Stimulated activated CD4-positive, alpha-beta T cell treated with anti-CD3 and anti-CD28 coated beads, Interleukin-12 subunit alpha, Interleukin-12 subunit beta, amount 100 ng/mL, for 24 hours (primary cell): ENCODE measurements around the gene PNPLA8.
"Not testable (repeated sequence)": the region's sequence is repeated elsewhere in the genome, so short reads cannot be mapped to it uniquely, and the experiment has no call there.

Source experiments
- DNase-seq, 2 experiments: peaks; one replicate each; pipeline ENCODE4 v3.0.0-alpha.2; 2020; ENCODE audit warnings: low read depth in 2 of 2

Gene PNPLA8, protein sequence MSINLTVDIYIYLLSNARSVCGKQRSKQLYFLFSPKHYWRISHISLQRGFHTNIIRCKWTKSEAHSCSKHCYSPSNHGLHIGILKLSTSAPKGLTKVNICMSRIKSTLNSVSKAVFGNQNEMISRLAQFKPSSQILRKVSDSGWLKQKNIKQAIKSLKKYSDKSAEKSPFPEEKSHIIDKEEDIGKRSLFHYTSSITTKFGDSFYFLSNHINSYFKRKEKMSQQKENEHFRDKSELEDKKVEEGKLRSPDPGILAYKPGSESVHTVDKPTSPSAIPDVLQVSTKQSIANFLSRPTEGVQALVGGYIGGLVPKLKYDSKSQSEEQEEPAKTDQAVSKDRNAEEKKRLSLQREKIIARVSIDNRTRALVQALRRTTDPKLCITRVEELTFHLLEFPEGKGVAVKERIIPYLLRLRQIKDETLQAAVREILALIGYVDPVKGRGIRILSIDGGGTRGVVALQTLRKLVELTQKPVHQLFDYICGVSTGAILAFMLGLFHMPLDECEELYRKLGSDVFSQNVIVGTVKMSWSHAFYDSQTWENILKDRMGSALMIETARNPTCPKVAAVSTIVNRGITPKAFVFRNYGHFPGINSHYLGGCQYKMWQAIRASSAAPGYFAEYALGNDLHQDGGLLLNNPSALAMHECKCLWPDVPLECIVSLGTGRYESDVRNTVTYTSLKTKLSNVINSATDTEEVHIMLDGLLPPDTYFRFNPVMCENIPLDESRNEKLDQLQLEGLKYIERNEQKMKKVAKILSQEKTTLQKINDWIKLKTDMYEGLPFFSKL

DNA sequence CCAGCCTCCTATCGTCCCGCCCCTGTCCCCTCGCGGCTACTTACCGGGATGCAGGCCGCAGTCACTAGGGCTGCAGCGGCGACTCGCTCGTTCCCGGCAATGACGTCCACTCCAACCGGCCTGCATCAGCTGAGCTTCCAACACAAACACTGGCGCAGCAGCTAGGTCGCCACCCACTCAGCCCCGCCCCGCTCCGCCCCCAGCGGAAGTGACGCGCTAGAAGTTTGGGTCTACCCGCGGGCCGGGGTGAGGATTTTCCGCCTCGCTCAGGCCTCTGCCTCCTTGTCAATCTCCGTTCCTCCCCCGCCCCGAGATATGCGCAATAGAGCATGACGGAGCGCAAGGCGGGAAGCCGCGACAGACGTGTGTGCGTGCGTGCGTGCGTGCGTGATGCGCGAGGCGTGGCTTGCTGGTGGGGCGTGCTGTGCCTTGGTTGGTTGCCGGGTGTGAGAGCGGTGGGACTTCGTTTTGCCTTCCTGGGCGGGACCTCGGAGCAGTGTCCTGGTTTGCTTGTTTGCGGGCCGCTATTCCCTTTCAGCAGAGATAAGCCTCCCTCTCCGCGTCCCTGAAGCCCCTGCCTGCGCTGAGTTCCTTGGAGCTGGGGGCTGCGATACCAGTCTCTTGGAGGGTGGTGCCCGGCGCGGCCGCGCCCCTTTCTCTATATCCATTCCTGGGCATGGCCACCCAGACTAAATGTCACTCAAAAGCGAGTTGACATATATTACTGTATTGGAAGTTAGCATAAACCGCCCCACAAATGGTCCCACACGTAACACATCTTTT lies at the start of gene PNPLA8:
Gene PNPLA8, minus strand, starts transcription at position 151 of the 783 bp plus-strand sequence. CDS start 10,644 bp downstream, outside the sequence.
- DNase-seq = peak; percentile 99 to 100

DNA sequence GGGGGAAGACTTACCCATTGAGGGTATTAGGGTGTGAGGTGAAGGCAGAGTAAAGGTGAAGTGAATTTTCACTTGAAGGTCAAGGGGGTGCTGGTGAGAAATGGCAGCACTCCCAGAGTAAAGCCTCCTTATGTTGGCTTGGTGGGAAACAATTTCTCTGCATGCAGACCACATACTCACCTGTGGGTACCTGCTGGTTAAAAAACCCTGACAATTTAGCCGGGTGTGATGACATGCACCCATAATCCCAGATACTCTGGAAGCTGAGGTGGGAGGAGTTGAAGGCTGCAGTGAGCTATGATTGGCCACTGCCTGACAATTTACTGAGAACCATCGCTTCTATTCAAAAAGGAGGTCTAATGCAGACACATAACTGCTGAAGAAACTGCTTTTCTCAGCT lies 49.2 kb upstream of the PNPLA8 start:
- DNase-seq = no peak

DNA sequence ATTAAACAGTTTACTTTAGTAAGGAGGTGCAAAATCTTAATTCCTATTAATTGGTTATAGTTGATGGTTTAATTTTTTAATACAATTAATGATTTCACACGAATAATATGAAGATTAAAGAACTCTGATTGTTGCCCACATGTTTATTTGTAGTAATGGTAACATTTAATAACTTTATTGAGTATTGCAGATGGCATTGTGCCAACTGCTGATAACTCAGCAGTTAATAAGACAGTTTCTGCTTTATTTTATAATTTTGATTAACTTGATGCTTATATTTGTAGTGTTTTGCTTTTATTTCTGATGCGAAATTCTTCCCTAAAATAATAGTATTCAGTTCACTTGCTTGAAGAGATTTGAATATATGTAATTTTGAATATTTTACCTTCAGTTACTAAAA lies 46.5 kb upstream of the PNPLA8 start:
- DNase-seq = no peak

DNA sequence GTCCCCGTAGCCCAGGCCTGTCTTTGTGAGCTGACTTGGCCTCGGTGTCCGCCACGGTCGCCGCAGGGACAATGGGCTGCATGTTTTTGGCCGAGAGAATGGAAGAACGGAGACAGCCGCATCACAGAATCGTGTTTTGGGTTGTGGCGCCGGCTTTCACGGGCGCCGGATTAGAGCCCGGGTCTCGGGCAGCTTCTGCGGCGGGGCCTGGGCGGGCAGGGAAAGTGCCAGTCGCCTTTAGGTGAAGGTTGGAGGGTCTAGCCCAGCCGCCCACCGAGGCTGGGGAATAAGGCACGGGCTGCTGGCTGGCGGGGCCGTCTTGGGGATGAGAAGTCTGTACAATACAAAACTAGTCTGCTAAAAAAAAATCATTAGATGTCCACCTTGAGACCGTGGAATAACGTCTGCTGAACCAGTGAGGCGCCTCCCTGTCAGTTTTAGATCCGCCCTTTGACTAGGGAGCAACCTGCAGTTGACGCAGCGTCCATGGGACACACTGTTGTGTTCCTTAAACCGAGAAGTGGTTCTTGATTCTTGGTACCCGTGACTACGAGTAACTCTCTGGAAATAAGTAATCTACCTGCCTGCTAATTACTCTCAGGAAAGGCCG lies 44.3 kb upstream of the PNPLA8 start:
- DNase-seq = peak; percentile 5 to 19

DNA sequence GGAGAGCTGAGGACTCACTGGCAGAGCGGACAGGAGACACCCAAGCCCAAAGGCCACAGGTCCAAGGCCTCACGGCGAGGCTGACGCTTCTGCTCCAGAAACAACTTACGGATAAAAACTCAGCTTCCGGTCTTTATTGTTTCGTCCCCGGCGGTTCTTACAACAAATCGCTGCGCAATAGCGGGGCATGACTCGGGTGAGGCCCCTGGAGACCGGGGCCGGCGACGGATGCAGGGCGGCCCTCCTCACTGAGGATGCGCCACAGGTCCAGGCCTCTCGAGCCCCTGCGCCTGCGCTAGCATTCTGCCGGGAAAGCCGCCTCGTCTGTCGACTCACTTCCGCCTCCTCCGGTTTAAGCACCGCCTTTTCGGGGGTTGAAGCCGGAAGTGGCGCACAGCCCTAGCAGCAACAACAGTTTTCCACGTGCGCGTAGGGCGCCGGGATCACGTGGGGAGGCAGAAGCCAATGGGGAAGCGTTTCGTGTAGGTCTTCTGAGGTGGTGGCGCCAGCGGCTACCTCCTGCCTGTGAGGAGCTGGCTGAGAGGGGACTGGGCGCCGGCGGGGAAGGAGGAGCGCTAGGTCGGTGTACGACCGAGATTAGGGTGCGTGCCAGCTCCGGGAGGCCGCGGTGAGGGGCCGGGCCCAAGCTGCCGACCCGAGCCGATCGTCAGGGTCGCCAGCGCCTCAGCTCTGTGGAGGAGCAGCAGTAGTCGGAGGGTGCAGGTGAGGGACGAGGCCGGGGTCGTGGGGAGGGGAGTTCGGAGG lies 43.6 kb upstream of the PNPLA8 start, which contains the start of the genes DNAJB9 and THAP5:
Gene DNAJB9, plus strand, starts transcription at position 494 of the 765 bp plus-strand sequence. CDS start 1,853 bp downstream, outside the sequence.
Gene THAP5, minus strand, starts transcription at position 326 of the 765 bp plus-strand sequence. Its CDS starts 137 bp downstream, at position 189.
- peak; percentile 97 to 98 for DNase-seq

DNA sequence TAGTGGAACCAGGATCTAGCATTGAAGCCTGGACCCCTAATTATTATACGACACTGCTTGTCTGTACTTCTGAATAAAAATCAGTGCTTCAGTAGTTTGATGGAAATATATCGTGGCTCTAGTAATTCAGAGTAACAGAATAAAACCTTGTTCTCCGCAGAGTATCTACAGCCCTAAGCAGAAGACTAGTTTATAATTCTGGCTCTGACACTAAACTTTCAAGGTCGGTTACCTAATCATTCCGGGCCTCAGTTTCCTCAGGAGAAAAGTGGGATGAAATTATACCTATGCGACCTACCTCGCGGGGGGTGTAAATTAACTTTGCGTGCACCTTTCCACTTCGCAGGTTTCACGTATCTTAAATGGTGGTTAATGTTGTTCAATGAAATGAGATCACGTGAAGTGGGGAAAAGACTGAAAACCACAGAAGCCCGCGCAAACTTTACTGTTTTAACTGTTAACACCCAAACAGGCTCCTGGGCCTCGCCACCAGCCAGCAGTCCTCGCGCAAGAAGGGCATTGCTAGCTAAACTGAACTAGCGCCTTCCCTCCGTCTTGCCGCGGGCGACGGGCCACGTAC lies 43.0 kb upstream of the PNPLA8 start:
- no peak for DNase-seq

GRCh38 chr7:108565987-108566386 lies 40.1 kb upstream of the PNPLA8 start:
- DNase-seq = no peak

GRCh38 chr7:108561047-108561619 lies 35.2 kb upstream of the PNPLA8 start:
- no peak for DNase-seq

GRCh38 chr7:108559253-108559652 lies 33.3 kb upstream of the PNPLA8 start:
- no peak for DNase-seq

DNA sequence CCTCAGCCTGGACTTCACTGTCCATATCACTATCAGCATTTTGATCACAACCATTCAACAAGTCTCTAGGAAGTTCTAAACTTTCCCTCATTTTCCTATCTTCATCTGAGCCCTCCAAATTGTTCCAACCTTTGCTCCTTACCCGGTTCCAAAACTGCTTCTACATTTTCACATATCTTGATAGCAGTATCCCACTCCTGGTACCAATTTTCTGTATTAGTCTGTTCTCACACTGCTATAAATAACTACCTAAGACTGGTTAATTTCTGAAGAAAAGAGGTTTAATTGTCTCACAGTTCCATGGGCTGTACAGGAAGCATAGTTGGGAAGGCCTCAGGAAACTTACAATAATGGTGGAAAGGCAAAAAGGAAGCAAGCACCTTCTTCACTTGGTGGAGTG lies 31.7 kb upstream of the PNPLA8 start:
- DNase-seq = no peak

GRCh38 chr7:108557191-108557590 lies 31.3 kb upstream of the PNPLA8 start:
- DNase-seq = no peak

DNA sequence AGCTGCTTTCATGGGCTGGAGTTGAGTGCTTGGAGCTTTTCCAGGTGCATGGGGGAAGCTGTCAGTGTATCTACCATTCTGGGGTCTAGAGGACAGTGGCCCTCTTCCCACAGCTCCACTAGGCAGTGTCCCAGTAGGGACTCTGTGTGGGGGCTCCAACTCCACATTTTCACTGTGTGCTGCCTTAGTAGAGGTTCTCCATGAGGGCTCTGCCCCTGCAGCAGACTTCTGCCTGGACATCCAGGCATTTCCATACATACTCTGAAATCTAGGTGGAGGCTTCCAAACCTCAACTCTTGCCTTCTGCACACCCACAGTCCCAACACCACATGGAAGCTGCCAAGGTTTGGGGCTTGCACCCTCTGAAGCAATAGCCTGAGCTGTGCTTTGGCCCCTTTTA lies 30.7 kb upstream of the PNPLA8 start:
- DNase-seq = not testable (repeated sequence)

DNA sequence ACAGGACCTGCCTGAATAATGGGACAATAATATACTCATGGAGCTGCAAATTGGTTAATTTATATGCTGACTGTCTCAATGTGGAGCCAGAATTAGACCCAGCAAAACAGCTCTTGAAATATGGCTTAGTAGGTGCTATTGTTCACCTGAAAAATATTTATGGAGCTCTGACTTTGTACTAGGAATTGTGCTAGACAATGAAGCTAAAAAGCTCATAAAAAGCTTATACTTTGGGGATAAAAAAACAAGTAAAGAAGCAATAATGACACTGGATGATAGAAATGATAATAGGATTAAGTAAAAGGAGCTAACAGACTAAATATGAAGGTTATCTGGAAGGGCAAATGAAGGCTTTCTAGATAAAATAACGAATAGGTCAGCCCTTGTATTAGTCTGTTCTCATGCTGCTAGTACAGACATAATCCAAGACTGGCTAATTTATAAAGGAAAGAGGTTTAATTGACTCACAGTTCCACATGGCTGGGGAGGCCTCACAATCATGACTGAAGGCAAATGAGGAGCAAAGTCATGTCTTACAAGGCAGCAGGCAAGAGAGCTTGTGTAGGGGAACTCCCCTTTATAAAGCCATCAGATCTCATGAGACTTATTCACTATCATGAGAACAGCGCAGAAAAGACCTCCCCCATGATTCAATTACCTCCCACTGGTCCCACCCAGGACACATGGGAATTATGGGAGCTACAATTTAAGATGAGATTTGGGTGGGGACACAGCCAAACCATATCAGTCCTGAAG lies 22.4 kb upstream of the PNPLA8 start:
- DNase-seq = not testable (repeated sequence)

DNA sequence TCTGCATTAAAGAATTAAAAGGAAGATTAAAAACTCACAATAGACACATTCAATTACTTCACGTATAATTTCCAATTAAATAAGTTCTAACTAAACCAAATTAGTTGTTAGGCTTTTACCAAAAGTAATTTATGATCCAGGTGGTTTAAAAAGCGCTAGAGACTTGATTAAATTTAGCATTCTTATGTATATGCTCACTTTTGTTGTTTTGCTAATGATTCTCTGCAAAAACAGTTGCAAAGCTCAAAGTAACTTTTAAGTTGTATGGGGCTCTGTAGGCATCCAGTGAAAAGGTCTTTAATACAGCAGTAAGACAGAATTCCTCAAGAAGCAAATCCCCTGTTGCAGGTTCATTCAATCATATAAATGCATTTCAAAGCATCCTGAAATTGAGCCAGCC lies 15.5 kb upstream of the PNPLA8 start:
- no peak for DNase-seq

DNA sequence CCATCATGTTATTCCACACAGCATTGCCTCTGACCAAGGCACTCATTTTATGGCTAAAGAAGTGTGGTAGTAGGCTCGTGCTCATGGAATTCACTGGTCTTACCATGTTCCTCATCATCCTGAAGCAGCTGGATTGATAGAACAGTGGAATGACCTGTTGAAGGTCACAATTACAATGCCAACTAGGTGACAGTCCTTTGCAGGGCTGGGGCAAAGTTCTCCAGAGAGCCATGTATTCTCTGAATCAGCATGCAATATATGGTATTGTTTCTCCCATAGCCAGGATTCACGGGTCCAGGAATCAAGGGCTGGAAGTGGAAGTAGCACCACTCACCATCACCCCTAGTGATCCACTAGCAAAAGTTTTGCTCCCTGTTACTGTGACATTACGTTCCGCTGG lies 12.8 kb upstream of the PNPLA8 start:
- not testable (repeated sequence) for DNase-seq

- not testable (repeated sequence) for DNase-seq
These were observed 12.3 kb upstream of the PNPLA8 start for GRCh38 chr7:108538236-108538635.

DNA sequence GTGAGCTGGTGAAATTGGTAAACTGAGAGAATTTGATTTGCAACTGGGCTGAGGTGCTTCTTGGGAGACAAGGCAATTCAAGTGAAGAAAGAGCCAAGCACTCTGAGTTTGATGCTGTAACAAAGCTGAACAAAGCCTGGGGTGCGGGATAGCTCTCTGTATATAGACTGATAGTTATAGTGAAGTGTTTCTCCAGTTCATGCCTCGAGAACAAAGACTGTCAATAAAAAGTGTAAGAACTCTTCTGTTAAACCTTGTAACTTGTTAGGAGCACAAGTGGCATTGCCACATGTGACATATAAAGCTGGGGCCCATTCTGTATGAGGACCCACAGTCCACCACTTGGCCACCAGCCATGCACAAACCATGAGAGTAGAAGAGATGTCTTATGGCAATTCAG lies 11.3 kb upstream of the PNPLA8 start:
- no peak for DNase-seq

DNA sequence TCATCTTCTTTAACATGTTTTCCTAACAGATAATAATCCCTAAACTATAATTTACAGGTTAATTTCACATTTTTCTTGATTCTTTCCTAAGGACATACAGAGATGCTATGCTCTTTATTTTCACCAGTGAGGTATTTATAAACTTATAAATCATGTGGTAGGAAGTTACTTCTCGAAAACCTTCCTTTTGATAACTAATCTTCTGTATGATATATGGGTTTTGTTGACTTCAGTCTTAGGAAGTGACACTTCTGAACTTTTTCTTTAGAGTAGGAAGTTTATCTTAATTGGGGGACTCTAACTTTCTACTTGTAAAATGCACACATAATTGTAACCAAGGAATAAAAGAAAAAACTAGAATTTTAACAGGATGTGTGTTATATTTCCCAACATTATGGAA lies 9.8 kb upstream of the PNPLA8 start:
- DNase-seq = no peak

DNA sequence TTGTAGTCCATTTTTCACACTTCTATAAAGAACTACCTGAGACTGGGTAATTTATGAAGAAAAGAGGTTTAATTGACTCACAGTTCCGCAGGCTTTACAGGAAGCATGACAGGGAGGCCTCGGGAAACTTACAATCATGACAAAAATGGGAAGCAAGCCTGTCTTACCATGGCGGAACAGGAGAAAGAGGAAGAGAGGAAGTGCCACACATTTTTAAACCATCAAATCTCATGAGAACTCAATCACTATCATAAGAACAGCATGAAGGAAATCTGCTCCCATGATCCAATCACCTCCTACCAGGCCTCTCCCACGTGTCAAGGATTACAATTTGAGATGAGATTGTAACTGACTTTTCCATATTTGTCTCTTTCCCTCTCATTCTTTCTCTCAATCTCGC lies 9.3 kb upstream of the PNPLA8 start:
- no peak for DNase-seq
